GM12878 (cell line): ENCODE measurements around the gene SLAIN2. TPM values are rescaled to one million over a fixed set of nuclear protein-coding genes. Genes with fewer than 3 reads are reported as not detected.

ENCODE experiments used
- ATAC-seq: fragments of 200-7000 bp; cut with Tn5 transposase; 3 replicates; pipeline ENCODE4 v1.9.1; 2020; ENCODE audit warnings: mild to moderate bottlenecking, moderate library complexity
- BruUV-seq: library from RNA; stranded (reverse); fragments of 400-500 nt; replicated peaks from 2 replicates; lab custom pipeline; 2021; lab: Mats Ljungman, UMichigan
- CTCF ChIA-PET: fragments of 300-600 bp; sonication (Branson Sonifier 250); formaldehyde crosslinking; extraction: SDS; loops from one replicate; lab custom pipeline; 2021; ENCODE audit warnings: inconsistent platforms; lab: Yijun Ruan, JAX
- POLR2A ChIA-PET: fragments of 350-600 bp; formaldehyde crosslinking; extraction: SDS; loops from one replicate; lab custom pipeline; 2021; ENCODE audit warnings: inconsistent platforms; lab: Charles Lee
- RAD21 ChIA-PET: fragments of 300-600 bp; sonication (Branson Sonifier 250); formaldehyde crosslinking; loops from one replicate; lab custom pipeline; 2023; ENCODE audit warnings: antibody characterized with exemption; ENCODE audit not compliant: unreplicated experiment; lab: Charles Lee
- SMC1A ChIA-PET: fragments of 300-600 bp; sonication (Branson Sonifier 250); formaldehyde crosslinking; loops from one replicate; lab custom pipeline; 2023; ENCODE audit not compliant: unreplicated experiment, uncharacterized antibody; lab: Charles Lee
- DNase-seq: peaks from one replicate; pipeline ENCODE4 v3.0.0-alpha.2; 2011; ENCODE audit warnings: low read depth, low spot score
- FAIRE-seq: peaks from 3 replicates; lab custom pipeline; 2011; peaks lifted over from hg19 to GRCh38; lab: Jason Lieb, UNC
- H2AFZ ChIP-seq: 2 replicates; pipeline ENCODE4 v1.6.0; 2011; ENCODE audit warnings: low read depth, low read length, control low read depth; ENCODE audit not compliant: control insufficient read depth
- H3K27ac ChIP-seq: 2 replicates; pipeline ENCODE4 v1.5.1; 2011; ENCODE audit warnings: control low read depth; ENCODE audit not compliant: control insufficient read depth, insufficient read depth
- H3K27me3 ChIP-seq, 2 experiments: replicated peaks in 1 of 2; 2 replicates each; pipeline versions ENCODE4 v1.6.0 to v1.6.1; 2011; ENCODE audit warnings: low read length in 1 of 2; ENCODE audit not compliant: control insufficient read depth in 2 of 2, insufficient read depth in 2 of 2
- H3K36me3 ChIP-seq, 2 experiments: 2 replicates each; pipeline ENCODE4 v1.5.1; 2011; ENCODE audit warnings: low read length in 1 of 2; ENCODE audit not compliant: control insufficient read depth in 2 of 2, insufficient read depth in 2 of 2
- H3K4me1 ChIP-seq: 2 replicates; pipeline ENCODE4 v1.6.1; 2011; ENCODE audit warnings: mild to moderate bottlenecking, low read length, moderate library complexity, mixed read lengths; ENCODE audit not compliant: control insufficient read depth, insufficient read depth
- H3K4me2 ChIP-seq: 2 replicates; pipeline ENCODE4 v1.6.0; 2011; ENCODE audit warnings: control low read depth; ENCODE audit not compliant: control insufficient read depth, insufficient read depth
- H3K4me3 ChIP-seq: fragments of 200-600 bp; sonication (generic); 2 replicates; pipeline ENCODE4 v1.5.1; 2016
- H3K79me2 ChIP-seq: 2 replicates; pipeline ENCODE4 v1.6.0; 2011; ENCODE audit warnings: low read length; ENCODE audit not compliant: control insufficient read depth, insufficient read depth
- H3K9ac ChIP-seq: 2 replicates; pipeline ENCODE4 v1.8.0; 2011; ENCODE audit warnings: low read length, control low read depth, mixed read lengths; ENCODE audit not compliant: control insufficient read depth, insufficient read depth
- H3K9me3 ChIP-seq: replicated peaks from 3 replicates; pipeline ENCODE4 v1.5.1; 2011; ENCODE audit warnings: mild to moderate bottlenecking, low read length; ENCODE audit not compliant: control insufficient read depth, insufficient read depth
- H4K20me1 ChIP-seq: 2 replicates; pipeline ENCODE4 v1.6.0; 2011; ENCODE audit not compliant: control insufficient read depth, insufficient read depth
- ETV6 ChIP-seq, 2 experiments: fragments of 450-650 bp in 1 of 2; IDR thresholded peaks in 1 of 2; conservative IDR thresholded peaks in 1 of 2; 2 replicates each; pipeline ENCODE4 v1.6.1; 2014; ENCODE audit warnings: antibody characterized with exemption in 1 of 2, borderline replicate concordance in 1 of 2, low read depth in 1 of 2, mild to moderate bottlenecking in 1 of 2, moderate library complexity in 1 of 2
- MTA2 ChIP-seq: fragments of 450-650 bp; IDR thresholded peaks from 2 replicates; pipeline ENCODE4 v1.6.1; 2016; ENCODE audit warnings: low read depth, mild to moderate bottlenecking, moderate library complexity
- PAX8 ChIP-seq: fragments of 450-650 bp; IDR thresholded peaks from 2 replicates; pipeline ENCODE4 v1.6.1; 2017; ENCODE audit warnings: mild to moderate bottlenecking, moderate library complexity
- SIN3A ChIP-seq: IDR thresholded peaks from 2 replicates; pipeline ENCODE4 v1.6.1; 2012; ENCODE audit warnings: low read depth, low read length, improper control_type of control experiment
- ZSCAN29 ChIP-seq: fragments of 450-650 bp; IDR thresholded peaks from 2 replicates; pipeline ENCODE4 v1.6.1; 2017; ENCODE audit warnings: mild to moderate bottlenecking, moderate library complexity
- WGBS: methylation state at CpG from one replicate; pipeline ENCODE4 v1.1.6; 2016; ENCODE audit warnings: low lambda C conversion rate; ENCODE audit not compliant: insufficient replicate concordance, insufficient coverage; ENCODE audit errors: missing lambda C conversion rate; 5-methylcytosine and 5-hydroxymethylcytosine counted together
- in situ Hi-C: fragments of 300-500 bp; cut with MboI; formaldehyde crosslinking; loops from 9 replicates; pipeline ENCODE4 v1.14.3; 2018; ENCODE audit warnings: mixed read lengths
- intact Hi-C: fragments of 100-400 bp; cut with micrococcal nuclease; formaldehyde crosslinking; loops from one replicate; pipeline ENCODE4 v1.14.2; 2022; ENCODE audit not compliant: unreplicated experiment
- polyA plus RNA-seq, 11 experiments: library from polyadenylated mRNA; depleted of rRNA in 4 of 11; unstranded in 6 of 11; stranded (reverse) in 5 of 11; fragments of >200 nt; fragmentation: Nextera tagmentation in 4 of 11; fragmentation: Illumina TruSeq in 1 of 11; extraction: Ambion mirVana in 4 of 11; extraction: Trizol in 1 of 11; gene quantifications; 1 replicate in 1 of 11; 2 replicates in 10 of 11; pipeline versions ENCODE4 v1.2.1 to v1.2.3, GENCODE V29; 2011 to 2016; ENCODE audit warnings: inconsistent platforms in 2 of 11, missing spikeins in 2 of 11, low read depth in 1 of 11
- total RNA-seq, 4 experiments: library from RNA; depleted of rRNA in 3 of 4; stranded (reverse); fragments of >200 nt in 3 of 4; fragmentation: Illumina TruSeq in 1 of 4; extraction: Trizol in 1 of 4; gene quantifications; 2 replicates each; pipeline versions ENCODE4 v1.2.1 to v1.2.3, GENCODE V29; 2013 to 2021
- TF ChIP-seq, protein P1 (sequence below): fragments of 450-650 bp; IDR thresholded peaks from 2 replicates; pipeline ENCODE4 v1.6.1; 2017; ENCODE audit warnings: mild to moderate bottlenecking, moderate library complexity
- TF ChIP-seq, protein P2 (sequence below): IDR thresholded peaks from 2 replicates; pipeline ENCODE4 v1.6.1; 2012; ENCODE audit warnings: improper control_type of control experiment, low read depth, low read length; ENCODE audit not compliant: insufficient replicate concordance
- TF ChIP-seq, protein P3 (sequence below): fragments of 450-650 bp; formaldehyde crosslinking; IDR thresholded peaks from 2 replicates; pipeline ENCODE4 v1.4.0; 2020; ENCODE audit warnings: mild to moderate bottlenecking, moderate library complexity

The SLAIN2 gene
- total and polyA plus RNA-seq, 10 of the 15 experiments (the other 5 are each of a cell fraction or from before 2014, with no cell fraction given) = 4.3 to 96.6 (median 25.4) TPM

GRCh38 chr4:48356355-48356754 lies 15.0 kb downstream of the SLAIN2 start:
- 100% methylated on average over 1 of the region's 1 CpG for WGBS
- intact Hi-C loops = no loop called here
- POLR2A ChIA-PET = no interaction called here
- no peak for TF ChIP-seq PAX8
- TF ChIP-seq, protein P1, sequence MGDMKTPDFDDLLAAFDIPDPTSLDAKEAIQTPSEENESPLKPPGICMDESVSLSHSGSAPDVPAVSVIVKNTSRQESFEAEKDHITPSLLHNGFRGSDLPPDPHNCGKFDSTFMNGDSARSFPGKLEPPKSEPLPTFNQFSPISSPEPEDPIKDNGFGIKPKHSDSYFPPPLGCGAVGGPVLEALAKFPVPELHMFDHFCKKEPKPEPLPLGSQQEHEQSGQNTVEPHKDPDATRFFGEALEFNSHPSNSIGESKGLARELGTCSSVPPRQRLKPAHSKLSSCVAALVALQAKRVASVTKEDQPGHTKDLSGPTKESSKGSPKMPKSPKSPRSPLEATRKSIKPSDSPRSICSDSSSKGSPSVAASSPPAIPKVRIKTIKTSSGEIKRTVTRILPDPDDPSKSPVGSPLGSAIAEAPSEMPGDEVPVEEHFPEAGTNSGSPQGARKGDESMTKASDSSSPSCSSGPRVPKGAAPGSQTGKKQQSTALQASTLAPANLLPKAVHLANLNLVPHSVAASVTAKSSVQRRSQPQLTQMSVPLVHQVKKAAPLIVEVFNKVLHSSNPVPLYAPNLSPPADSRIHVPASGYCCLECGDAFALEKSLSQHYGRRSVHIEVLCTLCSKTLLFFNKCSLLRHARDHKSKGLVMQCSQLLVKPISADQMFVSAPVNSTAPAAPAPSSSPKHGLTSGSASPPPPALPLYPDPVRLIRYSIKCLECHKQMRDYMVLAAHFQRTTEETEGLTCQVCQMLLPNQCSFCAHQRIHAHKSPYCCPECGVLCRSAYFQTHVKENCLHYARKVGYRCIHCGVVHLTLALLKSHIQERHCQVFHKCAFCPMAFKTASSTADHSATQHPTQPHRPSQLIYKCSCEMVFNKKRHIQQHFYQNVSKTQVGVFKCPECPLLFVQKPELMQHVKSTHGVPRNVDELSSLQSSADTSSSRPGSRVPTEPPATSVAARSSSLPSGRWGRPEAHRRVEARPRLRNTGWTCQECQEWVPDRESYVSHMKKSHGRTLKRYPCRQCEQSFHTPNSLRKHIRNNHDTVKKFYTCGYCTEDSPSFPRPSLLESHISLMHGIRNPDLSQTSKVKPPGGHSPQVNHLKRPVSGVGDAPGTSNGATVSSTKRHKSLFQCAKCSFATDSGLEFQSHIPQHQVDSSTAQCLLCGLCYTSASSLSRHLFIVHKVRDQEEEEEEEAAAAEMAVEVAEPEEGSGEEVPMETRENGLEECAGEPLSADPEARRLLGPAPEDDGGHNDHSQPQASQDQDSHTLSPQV = no peak
- TF ChIP-seq MTA2 = no peak
- TF ChIP-seq, protein P2, sequence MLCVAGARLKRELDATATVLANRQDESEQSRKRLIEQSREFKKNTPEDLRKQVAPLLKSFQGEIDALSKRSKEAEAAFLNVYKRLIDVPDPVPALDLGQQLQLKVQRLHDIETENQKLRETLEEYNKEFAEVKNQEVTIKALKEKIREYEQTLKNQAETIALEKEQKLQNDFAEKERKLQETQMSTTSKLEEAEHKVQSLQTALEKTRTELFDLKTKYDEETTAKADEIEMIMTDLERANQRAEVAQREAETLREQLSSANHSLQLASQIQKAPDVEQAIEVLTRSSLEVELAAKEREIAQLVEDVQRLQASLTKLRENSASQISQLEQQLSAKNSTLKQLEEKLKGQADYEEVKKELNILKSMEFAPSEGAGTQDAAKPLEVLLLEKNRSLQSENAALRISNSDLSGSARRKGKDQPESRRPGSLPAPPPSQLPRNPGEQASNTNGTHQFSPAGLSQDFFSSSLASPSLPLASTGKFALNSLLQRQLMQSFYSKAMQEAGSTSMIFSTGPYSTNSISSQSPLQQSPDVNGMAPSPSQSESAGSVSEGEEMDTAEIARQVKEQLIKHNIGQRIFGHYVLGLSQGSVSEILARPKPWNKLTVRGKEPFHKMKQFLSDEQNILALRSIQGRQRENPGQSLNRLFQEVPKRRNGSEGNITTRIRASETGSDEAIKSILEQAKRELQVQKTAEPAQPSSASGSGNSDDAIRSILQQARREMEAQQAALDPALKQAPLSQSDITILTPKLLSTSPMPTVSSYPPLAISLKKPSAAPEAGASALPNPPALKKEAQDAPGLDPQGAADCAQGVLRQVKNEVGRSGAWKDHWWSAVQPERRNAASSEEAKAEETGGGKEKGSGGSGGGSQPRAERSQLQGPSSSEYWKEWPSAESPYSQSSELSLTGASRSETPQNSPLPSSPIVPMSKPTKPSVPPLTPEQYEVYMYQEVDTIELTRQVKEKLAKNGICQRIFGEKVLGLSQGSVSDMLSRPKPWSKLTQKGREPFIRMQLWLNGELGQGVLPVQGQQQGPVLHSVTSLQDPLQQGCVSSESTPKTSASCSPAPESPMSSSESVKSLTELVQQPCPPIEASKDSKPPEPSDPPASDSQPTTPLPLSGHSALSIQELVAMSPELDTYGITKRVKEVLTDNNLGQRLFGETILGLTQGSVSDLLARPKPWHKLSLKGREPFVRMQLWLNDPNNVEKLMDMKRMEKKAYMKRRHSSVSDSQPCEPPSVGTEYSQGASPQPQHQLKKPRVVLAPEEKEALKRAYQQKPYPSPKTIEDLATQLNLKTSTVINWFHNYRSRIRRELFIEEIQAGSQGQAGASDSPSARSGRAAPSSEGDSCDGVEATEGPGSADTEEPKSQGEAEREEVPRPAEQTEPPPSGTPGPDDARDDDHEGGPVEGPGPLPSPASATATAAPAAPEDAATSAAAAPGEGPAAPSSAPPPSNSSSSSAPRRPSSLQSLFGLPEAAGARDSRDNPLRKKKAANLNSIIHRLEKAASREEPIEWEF = no peak
- no peak for TF ChIP-seq ETV6 (conservative IDR thresholded peaks at IDR 0.05 in 1 of 2, IDR thresholded peaks at IDR 0.05 in 1 of 2; ENCODE audit: borderline replicate concordance in 1 of 2, low read depth in 1 of 2)
- TF ChIP-seq SIN3A = no peak
- TF ChIP-seq, protein P3, sequence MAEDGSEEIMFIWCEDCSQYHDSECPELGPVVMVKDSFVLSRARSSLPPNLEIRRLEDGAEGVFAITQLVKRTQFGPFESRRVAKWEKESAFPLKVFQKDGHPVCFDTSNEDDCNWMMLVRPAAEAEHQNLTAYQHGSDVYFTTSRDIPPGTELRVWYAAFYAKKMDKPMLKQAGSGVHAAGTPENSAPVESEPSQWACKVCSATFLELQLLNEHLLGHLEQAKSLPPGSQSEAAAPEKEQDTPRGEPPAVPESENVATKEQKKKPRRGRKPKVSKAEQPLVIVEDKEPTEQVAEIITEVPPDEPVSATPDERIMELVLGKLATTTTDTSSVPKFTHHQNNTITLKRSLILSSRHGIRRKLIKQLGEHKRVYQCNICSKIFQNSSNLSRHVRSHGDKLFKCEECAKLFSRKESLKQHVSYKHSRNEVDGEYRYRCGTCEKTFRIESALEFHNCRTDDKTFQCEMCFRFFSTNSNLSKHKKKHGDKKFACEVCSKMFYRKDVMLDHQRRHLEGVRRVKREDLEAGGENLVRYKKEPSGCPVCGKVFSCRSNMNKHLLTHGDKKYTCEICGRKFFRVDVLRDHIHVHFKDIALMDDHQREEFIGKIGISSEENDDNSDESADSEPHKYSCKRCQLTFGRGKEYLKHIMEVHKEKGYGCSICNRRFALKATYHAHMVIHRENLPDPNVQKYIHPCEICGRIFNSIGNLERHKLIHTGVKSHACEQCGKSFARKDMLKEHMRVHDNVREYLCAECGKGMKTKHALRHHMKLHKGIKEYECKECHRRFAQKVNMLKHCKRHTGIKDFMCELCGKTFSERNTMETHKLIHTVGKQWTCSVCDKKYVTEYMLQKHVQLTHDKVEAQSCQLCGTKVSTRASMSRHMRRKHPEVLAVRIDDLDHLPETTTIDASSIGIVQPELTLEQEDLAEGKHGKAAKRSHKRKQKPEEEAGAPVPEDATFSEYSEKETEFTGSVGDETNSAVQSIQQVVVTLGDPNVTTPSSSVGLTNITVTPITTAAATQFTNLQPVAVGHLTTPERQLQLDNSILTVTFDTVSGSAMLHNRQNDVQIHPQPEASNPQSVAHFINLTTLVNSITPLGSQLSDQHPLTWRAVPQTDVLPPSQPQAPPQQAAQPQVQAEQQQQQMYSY = no peak
- no peak for TF ChIP-seq ZSCAN29

More at GRCh38 chr4:48356355-48356754, 15.0 kb downstream of the SLAIN2 start:
- SMC1A ChIA-PET = interaction anchor here (1.5 kb wide), 1 partner anchor 10 kb away, joined by 4 read pairs; no protein-coding TSS in a partner anchor
- ATAC-seq (no peak), DNase-seq (no peak), FAIRE-seq (no peak)
- in situ Hi-C loops = no loop called here
- CTCF ChIA-PET = interaction anchor here (1.2 to 1.6 kb wide), 3 partner anchors 9 to 53 kb away, joined by 3 to 8 read pairs (median 5); no protein-coding TSS in a partner anchor
- Histone ChIP-seq H3K9ac (no peak overlapping the region), H3K4me2 (no peak overlapping the region), H3K4me1 (no peaks in the 10 kb centered on the region), H2AFZ (no peak overlapping the region), H3K4me3 (no peak overlapping the region), H3K36me3 (no peaks in the 10 kb centered on the region), H3K9me3 (peaks cover 1% of the 10 kb centered on the region; the same call in 1 of the 3 replicates), H3K27me3 (no peaks in the 10 kb centered on the region), H4K20me1 (no peaks in the 10 kb centered on the region), H3K27ac (no peak overlapping the region), H3K79me2 (peaks cover 10% of the 10 kb centered on the region)
- no TSS peak for BruUV-seq
- RAD21 ChIA-PET = no interaction called here
